T-helper 1 cell treated with Interleukin-12 subunit alpha and Interleukin-12 subunit beta and Interleukin-4 antibody, amounts not matched to agents 30 ng/mL and 1 ng/mL, for 36 hours (primary cell): ENCODE data around the gene SHCBP1L. TPM values are rescaled to one million over a fixed set of nuclear protein-coding genes. Genes with fewer than 3 reads are reported as not detected.
"Not testable (repeated sequence)": the region's sequence is repeated elsewhere in the genome, so short reads cannot be mapped to it uniquely, and the experiment has no call there.

Source experiments
- intact Hi-C: fragments of 100-400 bp; cut with micrococcal nuclease; formaldehyde crosslinking; loops from one replicate; pipeline ENCODE4 v1.15.1; 2024
- total RNA-seq: library from RNA; stranded (reverse); gene quantifications from 2 replicates; pipeline ENCODE4 v1.2.3, GENCODE V29; 2022

SHCBP1L gene
- total RNA-seq, 1 donor from 2014 or later = not detected

- intact Hi-C loops = no loop called here
Observed at GRCh38 chr1:182965861-182966260, 12.9 kb upstream of the SHCBP1L start.

- intact Hi-C loops = no loop called here
Observed at GRCh38 chr1:182965096-182965495, 12.1 kb upstream of the SHCBP1L start.

GRCh38 chr1:182962554-182963115, 9.7 kb upstream of the SHCBP1L start:
- intact Hi-C loops = loop anchor here (1.0 kb wide), 4 partner anchors 266 to 661 kb away; no protein-coding TSS in a partner anchor

- intact Hi-C loops = no loop called here
Observed at GRCh38 chr1:182960046-182960445, 7.1 kb upstream of the SHCBP1L start.

- intact Hi-C loops = no loop called here
Observed at GRCh38 chr1:182957902-182958395, 5.0 kb upstream of the SHCBP1L start.

GRCh38 chr1:182956708-182957365, 3.9 kb upstream of the SHCBP1L start:
- intact Hi-C loops = no loop called here

GRCh38 chr1:182955596-182956588, 2.9 kb upstream of the SHCBP1L start:
- intact Hi-C loops = no loop called here

GRCh38 chr1:182953826-182954225, 860 bp upstream of the SHCBP1L start:
- intact Hi-C loops = no loop called here

- intact Hi-C loops = not testable (repeated sequence)
Observed at GRCh38 chr1:182943336-182943735, 9.6 kb downstream of the SHCBP1L start.

- intact Hi-C loops = not testable (repeated sequence)
Observed at GRCh38 chr1:182942145-182942544, 10.8 kb downstream of the SHCBP1L start.

- intact Hi-C loops = no loop called here
Observed at GRCh38 chr1:182939413-182939812, 13.6 kb downstream of the SHCBP1L start.

GRCh38 chr1:182935716-182936115, 17.2 kb downstream of the SHCBP1L start:
- intact Hi-C loops = no loop called here

GRCh38 chr1:182930985-182931384, 22.0 kb downstream of the SHCBP1L start:
- intact Hi-C loops = no loop called here

- intact Hi-C loops = no loop called here
Observed at GRCh38 chr1:182927693-182928433, 25.1 kb downstream of the SHCBP1L start.

GRCh38 chr1:182925661-182926060, 27.3 kb downstream of the SHCBP1L start:
- intact Hi-C loops = no loop called here

GRCh38 chr1:182917378-182917777, 35.6 kb downstream of the SHCBP1L start:
- intact Hi-C loops = no loop called here

- intact Hi-C loops = no loop called here
Observed at GRCh38 chr1:182913401-182913800, 39.6 kb downstream of the SHCBP1L start.

GRCh38 chr1:182910143-182910542, 42.8 kb downstream of the SHCBP1L start:
- intact Hi-C loops = no loop called here

- intact Hi-C loops = no loop called here
Observed at GRCh38 chr1:182909578-182909977, 43.4 kb downstream of the SHCBP1L start.

GRCh38 chr1:182905321-182905720, 47.6 kb downstream of the SHCBP1L start:
- intact Hi-C loops = no loop called here

- intact Hi-C loops = not testable (repeated sequence)
Observed at GRCh38 chr1:182901946-182902345, 51.0 kb downstream of the SHCBP1L start.
